HG02642 (cell line): ENCODE measurements around the gene B3GNT8.
"Not testable (repeated sequence)": the region's sequence is repeated elsewhere in the genome, so short reads cannot be mapped to it uniquely, and the experiment has no call there.

Experiments
- ATAC-seq: cut with Tn5 transposase; IDR thresholded peaks from one replicate; pipeline ENCODE4 v1.9.1; 2021; ENCODE audit warnings: mild to moderate bottlenecking; ENCODE audit not compliant: unreplicated experiment, poor library complexity

Gene B3GNT8

GRCh38 chr19:41420101-41420880 is 6.9 kb downstream of the B3GNT8 start:
- ATAC-seq, result no peak

- no peak for ATAC-seq
Measured at GRCh38 chr19:41416194-41416674, 10.9 kb downstream of the B3GNT8 start.

- no peak for ATAC-seq
Measured at GRCh38 chr19:41415154-41415571, 12.0 kb downstream of the B3GNT8 start.

GRCh38 chr19:41414461-41414860 is 12.7 kb downstream of the B3GNT8 start:
- no peak for ATAC-seq

- ATAC-seq, result no peak
Measured at GRCh38 chr19:41413947-41414346, 13.2 kb downstream of the B3GNT8 start.

GRCh38 chr19:41412953-41413352 is 14.2 kb downstream of the B3GNT8 start:
- ATAC-seq, result no peak

- ATAC-seq, result no peak
Measured at GRCh38 chr19:41411968-41412265, 15.3 kb downstream of the B3GNT8 start.

- ATAC-seq, result no peak
Measured at GRCh38 chr19:41411100-41411967, 15.8 kb downstream of the B3GNT8 start.

- no peak for ATAC-seq
Measured at GRCh38 chr19:41410336-41411054, 16.7 kb downstream of the B3GNT8 start.

GRCh38 chr19:41409288-41409687 is 17.9 kb downstream of the B3GNT8 start:
- no peak for ATAC-seq

GRCh38 chr19:41408846-41409245 is 18.3 kb downstream of the B3GNT8 start:
- not testable (repeated sequence) for ATAC-seq

- ATAC-seq, result no peak
Measured at GRCh38 chr19:41408256-41408655, 18.9 kb downstream of the B3GNT8 start.

GRCh38 chr19:41407271-41407670 is 19.9 kb downstream of the B3GNT8 start:
- no peak for ATAC-seq

- ATAC-seq, result no peak
Measured at GRCh38 chr19:41405776-41406175, 21.4 kb downstream of the B3GNT8 start.

GRCh38 chr19:41403181-41403970 is 23.8 kb downstream of the B3GNT8 start:
- ATAC-seq, result no peak

- no peak for ATAC-seq
Measured at GRCh38 chr19:41402010-41402409, 25.2 kb downstream of the B3GNT8 start.

GRCh38 chr19:41401483-41401882 is 25.7 kb downstream of the B3GNT8 start:
- ATAC-seq, result no peak

- no peak for ATAC-seq
Measured at GRCh38 chr19:41399525-41399924, 27.6 kb downstream of the B3GNT8 start.

GRCh38 chr19:41399091-41399490 is 28.1 kb downstream of the B3GNT8 start:
- no peak for ATAC-seq

- no peak for ATAC-seq
Measured at GRCh38 chr19:41398598-41398997, 28.6 kb downstream of the B3GNT8 start.
